HG02884 (cell line): ENCODE data around the gene FTO.
"Not testable (repeated sequence)": the region's sequence is repeated elsewhere in the genome, so short reads cannot be mapped to it uniquely, and the experiment has no call there.

Experiments
- ATAC-seq: cut with Tn5 transposase; IDR thresholded peaks from one replicate; pipeline ENCODE4 v1.9.1; 2021; ENCODE audit warnings: mild to moderate bottlenecking, moderate library complexity; ENCODE audit not compliant: unreplicated experiment

Gene FTO

GRCh38 chr16:53849994-53850393, 146.0 kb downstream of the FTO start:
- no peak for ATAC-seq

GRCh38 chr16:53852678-53853077, 148.7 kb downstream of the FTO start:
- no peak for ATAC-seq

- ATAC-seq, result no peak
Measured at GRCh38 chr16:53855056-53855455, 151.1 kb downstream of the FTO start.

- ATAC-seq, result no peak
Measured at GRCh38 chr16:53855511-53855910, 151.6 kb downstream of the FTO start.

- no peak for ATAC-seq
Measured at GRCh38 chr16:53859995-53860540, 156.1 kb downstream of the FTO start.

- ATAC-seq, result no peak
Measured at GRCh38 chr16:53863861-53864260, 159.9 kb downstream of the FTO start.

- ATAC-seq, result peak; percentile 9
Measured at GRCh38 chr16:53864819-53865493, 161.0 kb downstream of the FTO start.

GRCh38 chr16:53865494-53865863, 161.5 kb downstream of the FTO start:
- peak; percentile 84 for ATAC-seq

- ATAC-seq, result no peak
Measured at GRCh38 chr16:53866520-53866919, 162.6 kb downstream of the FTO start.

GRCh38 chr16:53870831-53871230, 166.9 kb downstream of the FTO start:
- ATAC-seq, result no peak

- ATAC-seq, result no peak
Measured at GRCh38 chr16:53872248-53873221, 168.6 kb downstream of the FTO start.

- ATAC-seq, result no peak
Measured at GRCh38 chr16:53876811-53877210, 172.9 kb downstream of the FTO start.

- ATAC-seq, result no peak
Measured at GRCh38 chr16:53878216-53878615, 174.3 kb downstream of the FTO start.

- no peak for ATAC-seq
Measured at GRCh38 chr16:53881371-53881770, 177.4 kb downstream of the FTO start.

GRCh38 chr16:53882310-53882709, 178.4 kb downstream of the FTO start:
- ATAC-seq, result no peak

- no peak for ATAC-seq
Measured at GRCh38 chr16:53884748-53885147, 180.8 kb downstream of the FTO start.

- ATAC-seq, result no peak
Measured at GRCh38 chr16:53886482-53887378, 182.8 kb downstream of the FTO start.

- ATAC-seq, result no peak
Measured at GRCh38 chr16:53888222-53888621, 184.3 kb downstream of the FTO start.

GRCh38 chr16:53890877-53891276, 186.9 kb downstream of the FTO start:
- ATAC-seq, result not testable (repeated sequence)

- no peak for ATAC-seq
Measured at GRCh38 chr16:53891409-53892139, 187.6 kb downstream of the FTO start.
